CD4-positive, alpha-beta T cell treated with Interleukin-6 for 4 hours (primary cell): ENCODE results near the gene RNASE7.
"Not testable (repeated sequence)": the region's sequence is repeated elsewhere in the genome, so short reads cannot be mapped to it uniquely, and the experiment has no call there.

Experiments
- DNase-seq: peaks from one replicate; pipeline ENCODE4 v3.0.0-alpha.2; 2020; ENCODE audit warnings: mixed read lengths

Gene RNASE7

DNA sequence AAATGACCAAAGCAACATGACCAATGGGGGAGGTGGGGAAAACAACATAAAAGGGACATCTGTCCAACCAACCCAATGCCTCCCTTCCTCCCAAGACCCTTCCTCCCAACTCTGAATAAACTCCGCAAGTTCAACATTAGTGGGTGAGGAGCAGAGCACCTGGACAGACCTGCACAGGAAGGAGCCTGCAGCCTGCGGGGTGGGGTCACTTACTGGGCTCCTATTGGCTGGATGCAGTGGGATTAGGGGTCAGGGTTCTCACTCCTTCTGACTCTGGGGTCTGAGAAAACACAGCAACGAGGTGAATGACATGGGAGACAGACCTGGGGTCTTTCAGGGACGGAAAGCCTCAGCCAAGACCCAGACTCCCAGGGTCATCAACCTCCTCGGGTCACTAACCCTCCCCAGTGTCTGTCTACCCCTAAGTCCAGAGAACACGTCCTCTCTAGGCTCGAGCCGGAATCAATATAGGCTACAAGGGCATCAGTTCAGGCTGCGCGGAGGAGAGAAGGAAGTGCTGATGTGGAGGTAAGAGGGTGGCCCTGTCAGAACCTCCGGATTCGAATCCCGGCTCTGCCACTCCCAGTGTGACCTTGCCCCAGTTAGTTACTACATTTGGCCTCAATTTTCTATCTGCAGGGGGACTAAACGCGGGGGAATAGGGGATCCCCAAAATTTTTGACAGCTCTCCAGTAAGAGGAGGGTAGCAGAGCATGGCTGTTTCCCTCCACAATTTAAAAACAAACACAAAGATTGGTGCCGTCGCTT lies 18.2 kb upstream of the RNASE7 start:
- peak; percentile 45 for DNase-seq

DNA sequence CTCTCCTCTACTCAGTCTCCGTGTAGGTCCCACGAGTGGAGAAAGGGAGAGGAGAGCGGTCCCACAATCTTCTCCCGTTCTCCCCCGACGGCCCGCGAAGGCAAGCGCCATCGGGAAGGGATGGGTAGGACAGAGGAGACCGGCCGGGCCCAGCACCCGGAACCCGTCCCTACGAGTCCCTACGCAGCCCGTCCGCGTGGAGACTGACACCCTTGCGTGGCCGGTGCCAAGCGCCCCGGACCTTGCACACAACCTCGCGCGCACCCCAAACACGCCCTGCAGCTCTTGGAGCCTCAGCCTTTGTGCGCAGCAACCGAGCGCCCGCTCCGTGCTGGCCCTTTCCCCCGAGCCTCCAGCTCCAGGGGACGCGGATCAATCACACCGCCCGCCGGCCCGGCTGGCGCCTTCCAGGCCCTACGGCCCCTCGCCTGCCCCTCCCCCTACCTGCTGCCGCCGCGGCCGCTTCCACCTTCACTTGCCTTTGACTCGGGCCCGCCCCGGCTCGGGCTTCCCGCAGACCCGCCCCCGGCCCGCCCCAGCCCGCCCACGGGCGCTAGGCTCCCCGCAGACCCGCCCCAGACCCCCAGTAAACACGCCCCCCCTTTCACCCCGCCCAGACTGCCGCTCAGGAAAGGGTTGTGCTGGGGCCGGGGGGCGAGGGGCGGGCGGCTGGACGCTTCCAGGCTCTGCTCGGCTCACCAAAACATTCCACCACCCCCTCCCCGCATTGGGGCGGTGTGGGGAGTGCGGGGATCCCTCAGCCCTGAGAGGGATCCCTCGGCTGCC lies 17.4 kb upstream of the RNASE7 start, which contains the start of gene NDRG2:
TSS of gene NDRG2 (minus strand) at position 477 of the 786 bp plus-strand sequence. CDS start 1,746 bp downstream, outside the sequence.
- DNase-seq, result peak; percentile 90

DNA sequence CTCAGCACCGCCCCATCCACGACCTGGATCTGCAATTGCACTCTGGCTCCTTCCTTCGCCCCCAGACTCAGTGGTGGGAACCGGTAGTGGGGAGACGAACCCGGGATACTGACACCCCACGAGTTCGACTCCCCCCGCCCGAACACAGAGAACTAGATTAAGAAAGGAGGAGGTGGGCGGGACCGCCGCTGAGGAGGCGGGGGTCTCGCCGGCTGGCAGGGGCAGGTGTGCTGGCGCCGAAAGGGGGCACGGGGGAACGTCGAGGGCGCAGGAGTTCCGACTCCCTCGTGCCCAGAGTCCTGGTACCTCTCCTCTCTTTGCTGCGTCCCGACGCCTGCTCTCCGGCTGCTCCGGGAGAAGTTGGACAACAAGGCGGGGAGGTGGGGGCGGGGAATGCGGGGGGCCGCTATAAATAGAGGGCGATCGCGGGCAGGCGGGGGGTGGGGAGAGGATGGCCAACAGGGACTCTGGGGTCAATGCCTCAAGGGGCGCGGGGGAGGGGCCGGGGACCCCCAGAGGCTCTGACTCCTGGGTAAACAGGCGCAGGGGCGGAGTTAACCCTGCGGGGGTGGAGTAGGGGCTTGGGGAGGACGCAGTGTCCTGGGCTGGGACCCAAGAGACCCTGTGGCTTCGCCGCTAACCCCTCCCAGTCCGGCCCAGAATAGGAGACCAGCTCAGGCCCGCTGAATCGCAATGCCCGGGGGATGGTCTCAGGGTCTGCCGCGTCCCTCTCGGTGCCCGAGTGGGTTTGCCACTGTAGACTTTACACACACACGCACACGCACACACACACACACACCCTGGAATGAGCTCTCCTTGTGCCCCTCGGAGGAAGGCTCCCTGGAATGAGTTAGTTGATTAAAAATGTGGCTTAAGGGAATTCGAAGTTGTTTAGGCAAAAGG lies 16.5 kb upstream of the RNASE7 start:
- DNase-seq, result no peak

DNA sequence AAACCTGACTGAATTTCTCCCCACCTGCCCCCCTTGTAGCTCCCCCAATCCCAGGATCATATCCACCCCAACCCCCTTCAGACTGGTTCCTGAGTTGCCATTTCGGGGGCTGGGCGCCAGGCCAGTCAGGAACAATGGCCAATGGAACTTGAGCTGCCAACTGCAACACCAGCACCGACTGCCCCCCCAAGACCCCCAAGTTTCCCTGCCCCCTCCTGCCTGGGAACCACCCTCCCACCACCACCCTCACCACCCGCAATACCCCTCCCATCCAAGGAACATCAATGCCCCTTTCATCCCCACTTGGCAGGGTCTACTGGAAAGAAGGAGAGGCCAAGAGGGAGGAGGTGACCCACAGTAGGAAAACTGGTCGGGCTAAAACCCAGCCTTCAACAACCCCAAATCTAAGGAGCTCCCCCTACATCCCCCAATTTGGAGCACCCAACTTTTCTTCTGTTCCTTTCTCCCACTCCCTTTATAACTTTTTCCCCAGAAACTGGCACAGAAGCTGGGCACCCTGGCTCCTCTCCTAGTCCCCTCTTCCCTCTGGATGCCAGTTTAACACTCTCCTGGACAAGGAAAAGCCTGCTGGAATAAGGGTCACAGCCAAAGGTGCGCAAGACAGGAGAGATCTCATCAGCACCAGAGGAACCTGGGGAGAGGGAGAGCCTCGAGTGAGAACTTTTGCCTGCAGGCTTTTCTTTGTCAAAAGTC lies 15.7 kb upstream of the RNASE7 start:
- DNase-seq, result no peak

DNA sequence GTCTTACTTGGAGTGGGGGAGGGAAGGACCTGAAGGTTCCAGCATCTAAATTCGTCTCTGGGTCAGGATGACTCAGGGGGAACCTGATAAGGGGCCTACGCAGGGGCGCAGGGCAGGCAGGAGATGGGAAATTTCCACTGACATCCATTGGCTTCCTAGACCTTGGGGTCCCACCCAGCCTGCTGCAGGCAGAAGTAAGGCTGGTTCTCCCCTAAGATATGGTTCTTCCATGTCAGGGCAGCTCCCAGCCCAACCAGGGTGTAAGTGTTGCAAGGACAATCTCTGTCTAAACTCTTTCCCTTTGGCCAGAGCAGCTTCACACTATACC lies 15.2 kb upstream of the RNASE7 start:
- no peak for DNase-seq

DNA sequence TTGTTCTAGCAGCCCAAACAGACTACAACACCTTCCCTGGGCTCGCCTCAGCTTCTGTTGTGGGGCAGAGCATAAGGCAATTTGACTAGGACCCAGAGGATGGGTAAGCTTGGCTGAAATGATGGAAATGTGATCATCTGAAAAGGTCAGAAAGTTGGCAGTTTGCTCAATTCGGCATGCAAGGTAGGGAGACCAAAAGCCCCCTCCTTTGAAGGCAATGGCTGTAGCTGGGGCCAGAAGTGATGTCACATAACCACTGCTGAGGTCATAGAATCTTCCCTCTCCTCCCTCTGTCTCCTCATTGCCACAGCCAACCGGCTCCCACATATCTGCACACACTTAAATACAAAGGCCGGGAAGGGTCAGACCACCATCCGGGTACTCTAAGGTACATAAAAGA lies 12.2 kb upstream of the RNASE7 start, which contains the start of gene TPPP2:
TSS of gene TPPP2 (plus strand) at position 301 of the 400 bp plus-strand sequence. CDS start 365 bp downstream, outside the sequence.
- no peak for DNase-seq

DNA sequence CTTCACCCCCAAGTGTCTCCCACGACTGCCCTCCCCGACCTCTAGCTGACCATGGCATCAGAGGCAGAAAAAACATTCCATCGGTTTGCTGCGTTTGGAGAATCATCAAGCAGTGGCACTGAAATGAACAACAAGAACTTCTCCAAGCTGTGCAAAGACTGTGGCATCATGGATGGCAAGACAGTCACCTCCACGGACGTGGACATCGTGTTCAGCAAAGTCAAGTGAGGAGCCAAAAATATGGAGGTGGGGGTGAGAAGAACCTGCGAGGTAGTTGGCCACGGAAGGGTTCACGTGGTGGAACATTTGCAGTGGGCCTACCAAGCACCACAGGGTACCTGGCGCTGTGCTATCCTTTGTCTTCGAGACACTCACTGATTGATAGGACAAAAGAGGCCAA lies 11.6 kb upstream of the RNASE7 start:
- no peak for DNase-seq

DNA sequence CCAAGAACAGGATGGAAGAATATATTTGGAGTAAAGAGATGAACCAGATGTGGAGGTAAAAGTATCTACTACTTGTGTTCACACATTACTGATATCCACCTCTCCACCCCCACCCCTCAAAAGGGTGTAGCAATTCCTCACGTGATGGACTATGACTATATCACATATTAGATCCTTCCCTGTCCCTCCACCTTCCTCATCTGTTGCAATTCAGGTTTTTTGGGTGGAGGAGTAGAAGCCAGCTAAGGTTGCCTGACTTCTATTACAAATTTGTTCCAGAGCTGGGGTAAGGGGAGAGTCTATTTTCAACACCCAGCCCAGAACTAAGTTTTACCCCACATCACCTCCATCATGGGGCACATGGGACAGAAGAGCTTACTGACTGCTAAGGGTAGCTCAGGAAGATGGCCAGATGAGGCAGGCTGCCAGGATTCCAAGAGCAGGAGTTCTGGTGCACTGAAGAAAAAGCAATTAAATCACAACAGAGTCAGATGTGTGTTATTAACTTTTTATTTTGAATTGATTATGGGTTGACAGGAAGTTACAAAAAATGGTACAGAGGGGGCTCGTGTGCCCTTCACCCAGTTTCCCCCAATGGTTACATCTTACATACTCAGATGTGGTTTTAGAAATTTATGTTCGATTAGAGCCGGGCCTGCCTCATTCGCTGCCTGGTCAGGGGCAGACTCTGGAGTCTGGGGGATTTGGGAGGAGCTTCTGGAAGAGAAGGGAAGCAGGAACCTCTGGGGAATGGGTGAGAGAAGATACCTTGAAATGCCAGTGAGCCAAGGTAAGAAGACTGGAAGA lies 9.6 kb upstream of the RNASE7 start:
- DNase-seq, result no peak

DNA sequence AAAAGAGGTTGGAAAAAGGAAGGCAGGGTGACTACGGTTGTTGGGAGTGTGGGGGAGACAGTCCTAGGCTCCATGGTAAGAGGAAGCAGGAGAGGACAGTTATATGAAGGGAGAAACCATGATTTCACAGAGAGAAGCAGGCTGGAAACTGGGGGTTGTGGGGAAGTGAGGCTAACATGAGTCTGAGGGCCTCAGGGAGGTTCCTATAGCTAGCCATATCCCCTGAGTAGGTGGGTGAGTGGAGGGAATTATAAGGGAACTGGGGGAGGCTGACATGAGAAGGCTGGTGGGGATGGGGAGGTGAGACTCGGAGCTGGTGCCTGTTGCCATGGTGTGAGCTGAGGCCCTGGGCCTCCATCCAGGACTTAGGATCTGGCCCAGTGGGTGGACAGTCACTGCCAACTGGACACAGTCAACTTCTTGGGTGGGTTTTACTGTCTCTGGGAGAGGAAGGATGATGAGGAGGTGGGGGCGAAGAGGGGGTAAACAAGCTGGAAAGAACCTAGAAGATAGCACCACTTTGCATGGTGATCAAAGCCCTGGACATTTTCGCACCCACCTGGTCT lies 8.9 kb upstream of the RNASE7 start:
- DNase-seq, result no peak

DNA sequence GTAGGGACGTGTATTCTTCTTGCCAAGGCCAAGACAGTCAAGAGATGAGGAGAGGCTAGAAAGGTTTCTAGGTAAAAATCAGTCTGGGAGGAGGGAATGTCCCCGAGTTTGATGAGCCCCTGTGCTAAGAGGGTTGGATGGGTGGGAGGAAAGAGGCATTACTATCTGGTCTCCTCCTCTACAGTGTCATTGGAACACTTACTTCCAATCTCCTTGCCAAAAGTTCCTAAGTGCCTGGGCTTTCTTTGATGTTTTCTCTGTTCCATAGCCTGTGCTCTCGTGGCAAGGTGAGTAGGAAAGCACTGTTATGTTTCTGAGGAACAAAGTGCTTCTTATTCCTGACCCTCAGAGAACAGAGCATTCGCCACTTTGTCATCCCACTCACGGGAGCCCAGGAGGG lies 7.5 kb upstream of the RNASE7 start, which contains the start of gene RNASE13:
TSS of gene RNASE13 (minus strand) at position 101 of the 400 bp plus-strand sequence. CDS start 519 bp downstream, outside the sequence.
- DNase-seq, result no peak

DNA sequence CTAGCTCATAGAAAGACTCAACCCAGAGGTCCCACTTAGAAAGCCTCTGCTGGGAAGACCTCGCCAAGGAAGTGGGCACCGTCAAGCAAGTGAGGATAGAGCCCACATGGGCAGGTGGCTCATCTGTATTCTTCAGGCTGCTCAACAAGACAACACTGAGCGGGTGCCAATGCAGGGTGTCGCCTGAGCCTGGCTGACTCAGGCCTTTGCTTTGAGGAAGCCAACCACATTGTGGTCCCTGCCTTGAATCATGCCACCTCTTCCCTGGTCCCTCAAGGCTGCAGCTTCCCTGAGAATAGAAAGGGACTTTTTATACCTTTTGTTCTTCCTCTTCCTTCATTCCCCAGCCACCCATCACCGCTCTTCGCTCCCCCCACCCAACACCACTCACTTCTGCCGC lies 5.4 kb upstream of the RNASE7 start:
- DNase-seq, result no peak

DNA sequence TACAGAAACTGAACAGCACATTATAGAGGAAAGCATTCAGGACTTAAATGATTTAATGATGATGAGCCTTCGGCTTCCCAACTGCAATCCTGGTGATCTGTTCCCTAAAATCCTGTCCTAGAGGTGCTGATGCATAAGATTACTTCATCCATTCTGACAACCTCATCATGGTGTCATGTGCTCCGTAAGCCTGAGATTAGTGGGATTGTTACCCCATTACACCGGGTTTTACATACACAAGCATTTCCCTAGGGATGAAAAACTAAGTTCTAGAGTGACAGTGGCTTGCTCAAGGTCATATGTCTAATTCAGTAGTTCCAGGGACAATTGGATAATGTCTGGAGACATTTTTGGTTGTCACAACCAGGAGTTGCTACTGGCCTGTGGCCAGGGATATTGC lies 5.0 kb upstream of the RNASE7 start:
- no peak for DNase-seq

DNA sequence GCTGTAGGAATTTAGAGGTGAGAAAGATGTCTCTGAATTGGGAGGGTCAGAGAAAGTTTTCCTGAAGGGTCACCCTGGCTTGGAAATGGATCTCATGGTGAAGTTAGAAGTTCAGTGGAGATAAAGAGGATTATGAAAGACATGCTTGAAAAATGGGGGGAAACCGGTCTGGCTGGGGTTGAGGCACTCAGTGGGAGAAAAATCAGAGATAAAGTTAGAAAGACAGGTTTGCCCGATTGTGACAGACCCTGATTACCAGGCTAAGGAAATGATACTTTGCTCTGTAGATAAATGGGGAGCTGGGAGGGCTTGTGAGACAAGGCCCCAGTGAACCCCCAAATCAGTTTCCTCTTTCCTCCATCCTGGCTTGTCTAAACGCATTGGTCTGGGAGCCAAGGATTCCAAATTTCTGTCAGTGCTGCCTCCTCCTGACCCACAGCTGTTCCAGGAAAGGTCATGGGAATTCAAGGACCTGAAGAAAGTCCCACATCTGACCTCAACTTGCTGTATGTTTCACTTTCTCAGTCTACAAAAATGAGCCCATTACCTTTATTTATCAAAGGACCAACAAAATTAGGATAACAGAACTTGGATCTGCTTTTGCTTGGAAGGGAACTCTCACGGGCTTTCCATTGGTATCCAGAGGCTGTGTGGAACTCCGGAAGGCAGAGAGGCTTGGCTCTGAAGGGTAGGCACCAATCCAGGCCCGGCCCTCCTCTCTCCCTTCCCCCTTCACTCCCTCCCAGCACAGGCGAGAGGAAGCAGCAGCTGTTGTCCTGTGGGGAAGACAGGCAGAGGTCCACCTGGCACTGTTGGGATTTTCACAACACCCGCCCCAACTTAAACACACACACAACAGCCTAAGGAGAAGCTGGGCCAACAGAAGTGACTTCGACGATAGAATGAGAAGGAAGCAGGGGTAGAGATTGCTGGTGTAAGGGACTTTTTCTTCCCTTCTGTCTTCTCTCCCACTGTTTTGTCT lies 3.4 kb upstream of the RNASE7 start:
- DNase-seq, result no peak

DNA sequence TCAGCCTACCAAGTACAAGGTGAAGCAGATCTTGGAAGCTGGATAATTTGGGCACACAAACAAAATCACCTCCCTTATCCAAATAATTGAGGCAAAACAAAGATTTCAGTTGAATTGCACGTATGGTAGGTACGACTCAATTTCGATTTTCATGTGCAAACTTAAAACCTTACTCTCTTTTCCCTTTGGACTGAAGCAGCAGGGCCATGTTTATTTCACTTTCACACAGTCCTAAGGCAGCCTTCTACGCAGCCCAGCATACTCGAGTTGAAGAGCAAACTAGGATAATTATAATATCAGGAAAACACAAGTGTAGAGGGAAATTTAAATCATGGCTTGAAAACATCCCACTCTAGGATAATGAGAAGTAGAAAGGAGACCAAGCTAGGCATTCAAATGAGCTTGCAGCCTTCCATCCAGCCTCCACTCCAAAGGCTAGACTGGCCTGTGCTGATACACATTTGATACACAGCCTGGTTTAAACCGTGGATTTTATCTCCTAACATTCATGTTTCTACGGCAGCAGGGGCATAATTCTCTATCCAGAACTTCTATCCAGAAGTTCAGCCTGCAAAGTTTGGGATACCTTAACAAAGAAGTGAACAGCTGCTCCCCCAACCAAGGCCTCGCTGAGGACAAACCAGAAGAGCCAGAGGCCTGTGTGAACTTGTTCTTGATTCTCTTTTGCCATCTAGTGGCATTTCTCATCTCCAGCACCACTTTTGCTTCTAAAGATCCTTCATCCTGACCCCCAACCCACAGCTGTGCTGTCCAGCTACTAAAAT lies 2.4 kb upstream of the RNASE7 start:
- DNase-seq, result peak; percentile 46

DNA sequence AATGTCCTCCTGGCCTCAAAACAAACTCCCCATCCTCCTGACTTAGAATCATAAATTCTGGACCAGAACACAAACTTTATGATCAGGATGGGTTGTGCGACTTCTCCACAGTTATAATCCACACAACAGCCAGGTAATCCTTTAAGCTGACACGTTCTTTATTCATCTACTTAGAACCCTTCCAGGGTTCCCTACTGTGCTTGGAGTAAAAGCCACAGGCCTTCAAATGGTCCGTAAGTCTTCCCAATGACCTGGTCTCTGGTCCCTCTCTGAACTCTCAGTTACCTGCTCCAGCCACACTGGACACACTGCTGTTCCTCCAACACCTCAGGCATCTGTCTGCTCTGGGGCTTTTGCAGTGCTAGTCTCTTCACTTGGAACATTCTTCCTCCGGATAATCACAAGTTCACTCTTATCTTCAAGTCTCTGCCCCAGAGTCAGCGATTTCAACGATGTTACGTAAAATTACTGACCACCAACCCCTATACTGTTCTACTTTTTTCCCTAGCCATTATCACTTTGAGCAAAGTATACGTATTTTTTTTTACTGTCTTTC lies 1.7 kb upstream of the RNASE7 start:
- DNase-seq, result no peak

DNA sequence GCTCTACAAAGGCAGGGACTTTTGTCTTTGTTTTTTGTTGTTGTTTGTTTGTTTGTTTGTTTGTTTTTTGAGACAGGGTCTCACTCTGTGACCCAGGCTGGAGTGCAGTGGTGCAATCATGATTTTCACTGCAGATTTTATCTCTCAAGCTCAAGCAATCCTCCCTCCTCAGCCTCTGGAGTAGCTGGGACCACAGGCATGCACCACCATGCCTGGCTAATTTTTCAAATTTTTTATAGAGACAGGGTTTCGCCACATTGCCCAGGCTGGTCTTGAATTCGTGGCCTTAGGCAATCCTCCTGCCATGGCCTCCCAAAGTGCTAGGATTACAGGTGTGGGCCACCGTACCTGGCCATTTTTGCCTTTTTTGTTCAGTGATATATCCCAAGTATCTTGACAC lies 1.2 kb upstream of the RNASE7 start:
- not testable (repeated sequence) for DNase-seq

DNA sequence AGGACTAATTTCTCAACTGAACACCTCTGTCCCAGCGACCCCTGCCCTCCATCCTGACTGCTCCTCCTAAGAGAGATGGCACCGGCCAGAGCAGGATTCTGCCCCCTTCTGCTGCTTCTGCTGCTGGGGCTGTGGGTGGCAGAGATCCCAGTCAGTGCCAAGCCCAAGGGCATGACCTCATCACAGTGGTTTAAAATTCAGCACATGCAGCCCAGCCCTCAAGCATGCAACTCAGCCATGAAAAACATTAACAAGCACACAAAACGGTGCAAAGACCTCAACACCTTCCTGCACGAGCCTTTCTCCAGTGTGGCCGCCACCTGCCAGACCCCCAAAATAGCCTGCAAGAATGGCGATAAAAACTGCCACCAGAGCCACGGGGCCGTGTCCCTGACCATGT lies 756 bp downstream of the RNASE7 start:
- no peak for DNase-seq

DNA sequence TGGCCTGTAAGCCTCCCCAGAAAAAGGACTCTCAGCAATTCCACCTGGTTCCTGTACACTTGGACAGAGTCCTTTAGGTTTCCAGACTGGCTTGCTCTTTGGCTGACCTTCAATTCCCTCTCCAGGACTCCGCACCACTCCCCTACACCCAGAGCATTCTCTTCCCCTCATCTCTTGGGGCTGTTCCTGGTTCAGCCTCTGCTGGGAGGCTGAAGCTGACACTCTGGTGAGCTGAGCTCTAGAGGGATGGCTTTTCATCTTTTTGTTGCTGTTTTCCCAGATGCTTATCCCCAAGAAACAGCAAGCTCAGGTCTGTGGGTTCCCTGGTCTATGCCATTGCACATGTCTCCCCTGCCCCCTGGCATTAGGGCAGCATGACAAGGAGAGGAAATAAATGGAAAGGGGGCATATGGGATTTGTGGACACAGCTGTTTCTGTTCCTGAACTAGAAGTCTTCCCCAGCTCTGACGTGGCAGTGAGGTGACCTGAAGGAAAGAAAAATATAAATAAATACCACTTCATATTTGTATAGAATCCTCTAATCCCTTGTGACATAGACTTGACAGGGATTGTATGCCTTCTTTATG lies 1.3 kb downstream of the RNASE7 start:
- no peak for DNase-seq
